K562 (cell line): ENCODE measurements around the gene FIZ1. TPM values are rescaled to one million over a fixed set of nuclear protein-coding genes. Genes with fewer than 3 reads are reported as not detected.
A peak's percentile ranks its signal among the peaks of the same experiment; 100 is the strongest.

Experiments
- ETV5 ChIP-seq: sonication (generic); formaldehyde crosslinking; IDR thresholded peaks from 2 replicates; pipeline ENCODE4 v1.4.0; 2020; ENCODE audit warnings: low read depth, mild to moderate bottlenecking, missing genetic modification reagents
- FOXK1 ChIP-seq: sonication (generic); formaldehyde crosslinking; IDR thresholded peaks from 2 replicates; pipeline ENCODE4 v1.8.0; 2022; ENCODE audit warnings: missing genetic modification reagents, mild to moderate bottlenecking, borderline replicate concordance
- MGA ChIP-seq: fragments of 450-650 bp; IDR thresholded peaks from 2 replicates; pipeline ENCODE4 v1.6.1; 2016; ENCODE audit warnings: mild to moderate bottlenecking, moderate library complexity
- RCOR1 ChIP-seq, 2 experiments: IDR thresholded peaks; 2 replicates each; pipeline ENCODE4 v1.6.1; 2012; ENCODE audit warnings: low read depth in 2 of 2, low read length in 2 of 2, borderline replicate concordance in 1 of 2, improper control_type of control experiment in 1 of 2
- SP2 ChIP-seq: IDR thresholded peaks from 2 replicates; pipeline ENCODE4 v1.6.1; 2011; ENCODE audit warnings: mild to moderate bottlenecking, low read depth, low read length, moderate library complexity; ENCODE audit not compliant: poor library complexity, severe bottlenecking; ENCODE audit errors: extremely low read depth
- polyA plus RNA-seq, 8 experiments: library from polyadenylated mRNA; depleted of rRNA in 4 of 8; stranded (reverse) in 5 of 8; unstranded in 3 of 8; fragments of >200 nt; fragmentation: Nextera tagmentation in 2 of 8; fragmentation: Illumina TruSeq in 1 of 8; extraction: Ambion mirVana in 2 of 8; extraction: Trizol in 1 of 8; gene quantifications; 2 replicates each; pipeline versions ENCODE4 v1.2.1 to v1.2.3, GENCODE V29; 2011 to 2014; ENCODE audit warnings: inconsistent platforms in 1 of 8, missing spikeins in 1 of 8
- total RNA-seq, 7 experiments: library from RNA; depleted of rRNA in 6 of 7; stranded (reverse); fragments of >200 nt in 6 of 7; fragmentation: Illumina TruSeq in 2 of 7; extraction: Trizol in 2 of 7; gene quantifications; 2 replicates each; pipeline versions ENCODE4 v1.2.1 to v1.2.3, GENCODE V29; 2011 to 2021; ENCODE audit warnings: low replicate concordance in 1 of 7
- TF ChIP-seq, protein P1 (sequence below): sonication (generic); formaldehyde crosslinking; IDR thresholded peaks from 2 replicates; pipeline ENCODE4 v1.8.0; 2022; ENCODE audit warnings: mild to moderate bottlenecking, missing genetic modification reagents
- TF ChIP-seq, protein P2 (sequence below), 2 experiments: fragments of 450-650 bp in 1 of 2; sonication (generic) in 1 of 2; formaldehyde crosslinking; conservative IDR thresholded peaks; 2 replicates each; pipeline versions ENCODE4 v1.4.0 to v1.8.1; 2020 to 2022; ENCODE audit warnings: mild to moderate bottlenecking in 1 of 2, missing genetic modification reagents in 1 of 2

FIZ1 gene
- total and polyA plus RNA-seq, 9 of the 15 experiments (the other 6 are each of a cell fraction or from before 2014, with no cell fraction given): 0.79 to 17.5 (median 5.5) TPM

GRCh38 chr19:55599842-55600661 lies 735 bp upstream of the FIZ1 start, which contains the start of gene ZNF524 (continued):
- TF ChIP-seq MGA (no peak), ETV5 (CRISPR knock-in tag) (peak; percentile 65; the same call in 1 of the 2 replicates), SP2 (no peak), RCOR1 (IDR thresholded peaks at IDR 0.05; ENCODE audit: borderline replicate concordance in 1 of 2, low read depth in 2 of 2, low read length in 2 of 2) (0 out of 4 replicates have a peak, but pooled peaks have one; percentile 23 to 25), FOXK1 (CRISPR knock-in tag) (no peak)
- TF ChIP-seq, protein P1, sequence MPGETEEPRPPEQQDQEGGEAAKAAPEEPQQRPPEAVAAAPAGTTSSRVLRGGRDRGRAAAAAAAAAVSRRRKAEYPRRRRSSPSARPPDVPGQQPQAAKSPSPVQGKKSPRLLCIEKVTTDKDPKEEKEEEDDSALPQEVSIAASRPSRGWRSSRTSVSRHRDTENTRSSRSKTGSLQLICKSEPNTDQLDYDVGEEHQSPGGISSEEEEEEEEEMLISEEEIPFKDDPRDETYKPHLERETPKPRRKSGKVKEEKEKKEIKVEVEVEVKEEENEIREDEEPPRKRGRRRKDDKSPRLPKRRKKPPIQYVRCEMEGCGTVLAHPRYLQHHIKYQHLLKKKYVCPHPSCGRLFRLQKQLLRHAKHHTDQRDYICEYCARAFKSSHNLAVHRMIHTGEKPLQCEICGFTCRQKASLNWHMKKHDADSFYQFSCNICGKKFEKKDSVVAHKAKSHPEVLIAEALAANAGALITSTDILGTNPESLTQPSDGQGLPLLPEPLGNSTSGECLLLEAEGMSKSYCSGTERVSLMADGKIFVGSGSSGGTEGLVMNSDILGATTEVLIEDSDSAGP: peak; percentile 78
- TF ChIP-seq, protein P2, sequence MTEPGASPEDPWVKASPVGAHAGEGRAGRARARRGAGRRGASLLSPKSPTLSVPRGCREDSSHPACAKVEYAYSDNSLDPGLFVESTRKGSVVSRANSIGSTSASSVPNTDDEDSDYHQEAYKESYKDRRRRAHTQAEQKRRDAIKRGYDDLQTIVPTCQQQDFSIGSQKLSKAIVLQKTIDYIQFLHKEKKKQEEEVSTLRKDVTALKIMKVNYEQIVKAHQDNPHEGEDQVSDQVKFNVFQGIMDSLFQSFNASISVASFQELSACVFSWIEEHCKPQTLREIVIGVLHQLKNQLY (CRISPR knock-in tag; conservative IDR thresholded peaks at IDR 0.05): no peak
